HG02870 (cell line): Measurements from ENCODE around the gene VTCN1.
"Not testable (repeated sequence)": the region's sequence is repeated elsewhere in the genome, so short reads cannot be mapped to it uniquely, and the experiment has no call there.

Experiments
- ATAC-seq: cut with Tn5 transposase; IDR thresholded peaks from one replicate; pipeline ENCODE4 v1.9.1; 2021; ENCODE audit warnings: mild to moderate bottlenecking, moderate library complexity; ENCODE audit not compliant: unreplicated experiment

The VTCN1 gene

GRCh38 chr1:117210831-117211261 lies at the start of gene VTCN1:
VTCN1 (minus strand) TSS chr1:117210927; CDS start chr1:117210855, 72 bp downstream.
- ATAC-seq, result no peak

GRCh38 chr1:117258791-117259190 lies 48.1 kb upstream of the VTCN1 start:
- no peak for ATAC-seq

DNA sequence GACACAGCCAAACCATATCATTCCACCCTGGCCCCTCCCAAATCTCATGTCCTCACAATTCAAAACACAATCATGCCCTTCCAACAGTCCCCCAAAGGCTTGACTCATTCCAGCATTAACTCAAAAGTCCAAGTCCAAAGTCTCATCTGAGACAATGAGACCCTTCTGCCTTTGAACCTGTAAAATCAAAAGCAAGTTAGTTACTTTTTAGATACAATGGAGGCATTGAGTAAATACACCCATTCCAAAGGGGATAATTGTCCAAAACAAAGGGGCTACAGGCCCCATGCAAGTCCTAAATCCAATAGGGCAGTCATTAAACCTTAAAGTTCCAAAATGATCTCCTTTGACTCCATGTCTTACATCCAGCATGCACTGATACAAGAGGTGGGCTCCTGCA lies 47.3 kb upstream of the VTCN1 start:
- not testable (repeated sequence) for ATAC-seq

DNA sequence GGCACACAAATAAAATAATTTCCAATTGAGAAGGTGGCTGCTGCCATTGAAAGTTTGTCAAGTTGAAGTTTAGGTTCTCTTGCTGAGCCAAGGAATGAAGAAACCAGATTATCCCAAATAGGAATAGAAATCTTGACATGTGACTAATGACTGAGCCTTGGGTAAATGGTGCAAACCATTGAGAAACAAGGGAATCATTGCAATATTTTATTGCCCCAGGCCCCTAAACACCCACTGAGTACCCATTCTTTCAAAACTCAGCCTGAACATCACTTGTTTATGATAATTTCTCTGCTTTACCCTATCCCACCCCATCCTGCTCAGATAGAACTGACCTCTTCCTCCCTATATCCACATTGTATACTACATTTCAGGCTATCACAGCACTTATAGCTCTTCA lies 46.6 kb upstream of the VTCN1 start:
- no peak for ATAC-seq

DNA sequence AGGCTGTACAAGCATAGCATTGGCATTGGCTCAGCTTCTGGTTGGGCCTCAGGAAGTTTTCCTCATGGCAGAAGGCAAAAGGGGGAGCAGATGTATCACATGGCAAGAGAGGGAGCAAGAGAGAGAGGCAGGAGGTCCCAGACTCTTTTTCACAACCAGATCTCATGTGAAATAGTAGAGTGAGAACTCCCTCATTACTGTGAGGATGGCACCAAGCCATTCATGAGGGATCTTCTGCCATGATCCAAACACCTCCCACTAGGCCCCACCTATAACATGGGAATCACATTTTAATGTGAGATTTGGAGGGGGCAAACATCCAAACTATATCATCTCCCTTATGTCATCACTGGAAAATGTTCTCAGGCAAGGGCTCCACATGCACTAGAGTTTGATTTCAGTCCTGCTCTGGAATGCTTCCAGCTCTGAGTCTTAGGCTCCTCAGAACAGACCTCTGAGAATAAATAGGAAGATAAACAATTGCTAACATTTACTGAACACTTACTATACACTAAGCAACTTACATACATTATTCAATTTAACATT lies 39.4 kb upstream of the VTCN1 start:
- no peak for ATAC-seq

DNA sequence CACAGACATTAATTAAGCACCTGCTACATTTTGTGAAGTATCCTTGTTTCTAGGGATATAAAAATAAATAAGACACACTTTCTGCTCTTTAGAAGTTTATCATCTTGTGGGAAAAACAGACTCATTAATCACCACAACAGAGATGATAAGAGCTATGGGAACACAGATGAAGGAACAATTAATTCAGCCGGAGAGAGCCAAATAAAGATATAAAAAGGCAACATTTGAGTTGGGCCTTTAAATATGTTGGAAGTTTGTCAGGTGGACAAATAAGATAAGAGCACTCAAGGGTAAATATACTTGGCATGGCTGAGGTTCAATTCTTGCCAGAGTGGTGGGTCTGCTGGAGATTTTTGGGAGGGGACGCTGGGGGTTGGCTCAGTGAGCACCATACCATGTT lies 34.2 kb upstream of the VTCN1 start:
- ATAC-seq, result no peak

DNA sequence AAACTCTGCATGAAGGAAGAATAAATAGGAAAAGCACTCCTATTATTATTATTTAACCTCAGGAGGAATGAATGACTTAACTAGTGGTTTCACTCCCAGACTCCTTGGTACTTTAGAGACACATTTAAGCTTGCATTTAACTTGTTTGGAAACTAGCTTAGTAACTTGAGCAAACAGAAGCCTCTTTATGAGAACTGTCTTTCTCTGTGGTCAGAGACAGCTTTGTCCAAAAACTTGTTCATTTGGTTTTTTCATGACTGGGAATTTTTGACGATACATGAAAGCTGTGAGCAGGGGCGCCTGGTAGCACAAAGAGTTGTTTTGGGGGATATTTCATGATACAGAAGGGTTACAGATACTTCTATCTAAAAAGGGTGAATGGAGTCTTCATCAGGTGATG lies 33.6 kb upstream of the VTCN1 start:
- no peak for ATAC-seq

- ATAC-seq, result no peak
Observed at GRCh38 chr1:117241512-117241911, 30.8 kb upstream of the VTCN1 start.

DNA sequence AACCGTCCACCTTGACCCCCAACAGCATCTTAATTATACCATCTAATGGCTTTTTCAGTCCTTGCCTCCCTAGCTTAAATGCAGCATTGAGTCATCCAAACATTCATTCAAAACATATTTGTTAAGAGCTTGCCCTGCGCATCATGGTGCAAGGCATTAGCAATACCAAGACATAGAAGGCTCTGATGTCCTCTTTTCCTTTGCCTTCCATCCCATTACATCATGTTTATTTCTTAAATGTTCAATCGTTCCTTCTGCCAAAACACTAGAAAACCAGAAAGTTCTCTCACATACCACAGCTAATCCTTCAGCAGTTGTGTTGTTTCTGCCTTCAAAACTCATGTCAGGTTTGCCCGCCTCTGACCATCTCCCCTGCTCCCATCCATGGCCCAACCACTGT lies 29.8 kb upstream of the VTCN1 start:
- no peak for ATAC-seq

GRCh38 chr1:117239467-117239866 lies 28.7 kb upstream of the VTCN1 start:
- no peak for ATAC-seq

GRCh38 chr1:117237726-117238381 lies 27.1 kb upstream of the VTCN1 start:
- no peak for ATAC-seq

DNA sequence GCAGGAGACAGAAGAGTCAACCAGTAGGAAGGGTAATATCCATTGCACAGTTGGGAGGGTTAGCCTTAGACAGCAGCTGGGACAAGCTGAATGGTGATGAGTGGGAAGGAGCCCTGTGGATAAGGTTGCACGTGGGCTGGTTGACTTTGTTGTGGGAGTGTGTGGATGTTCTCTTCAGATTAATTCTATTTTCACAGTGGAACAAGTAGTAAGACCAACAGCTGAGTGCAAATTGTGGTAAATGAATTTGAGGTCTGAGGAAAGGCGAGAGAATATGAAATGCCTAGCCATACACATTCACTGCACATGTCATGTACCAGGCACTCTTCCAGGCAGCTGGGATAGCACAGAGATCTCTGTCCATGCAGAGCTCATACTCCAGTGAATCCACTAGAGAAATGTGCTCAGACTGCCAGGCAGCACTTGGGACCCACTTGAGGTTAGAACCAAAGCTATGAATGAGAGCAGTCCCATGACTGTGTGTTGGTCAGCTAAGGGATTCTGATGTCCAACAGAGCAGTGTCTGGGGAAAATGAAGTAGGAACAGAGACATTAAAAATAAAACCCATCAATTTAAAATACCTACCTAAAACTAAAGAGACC lies 25.2 kb upstream of the VTCN1 start:
- no peak for ATAC-seq

GRCh38 chr1:117232531-117232930 lies 21.8 kb upstream of the VTCN1 start:
- no peak for ATAC-seq

- ATAC-seq, result no peak
Observed at GRCh38 chr1:117231748-117232373, 21.1 kb upstream of the VTCN1 start.

- no peak for ATAC-seq
Observed at GRCh38 chr1:117231312-117231711, 20.6 kb upstream of the VTCN1 start.

- ATAC-seq, result no peak
Observed at GRCh38 chr1:117229217-117229616, 18.5 kb upstream of the VTCN1 start.

DNA sequence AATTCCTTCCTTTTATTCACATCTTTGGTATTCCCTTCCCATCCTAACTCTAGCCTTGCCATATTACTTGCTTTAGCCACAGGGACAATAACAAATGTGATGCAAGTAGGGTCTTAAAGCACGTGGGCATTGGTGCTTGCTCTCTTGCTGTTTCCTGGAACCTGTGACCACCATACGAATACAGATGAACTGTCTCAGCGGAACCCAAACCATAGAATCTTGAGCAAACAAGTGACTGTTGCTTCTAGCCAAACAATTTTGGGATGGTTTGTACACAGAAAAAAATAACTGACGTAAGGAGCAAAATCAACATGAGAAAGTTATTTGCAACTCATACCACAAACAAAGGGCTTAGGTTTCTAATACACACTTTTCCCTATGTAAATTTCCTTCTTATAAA lies 15.2 kb upstream of the VTCN1 start:
- no peak for ATAC-seq

- ATAC-seq, result no peak
Observed at GRCh38 chr1:117216718-117217117, 6.0 kb upstream of the VTCN1 start.

DNA sequence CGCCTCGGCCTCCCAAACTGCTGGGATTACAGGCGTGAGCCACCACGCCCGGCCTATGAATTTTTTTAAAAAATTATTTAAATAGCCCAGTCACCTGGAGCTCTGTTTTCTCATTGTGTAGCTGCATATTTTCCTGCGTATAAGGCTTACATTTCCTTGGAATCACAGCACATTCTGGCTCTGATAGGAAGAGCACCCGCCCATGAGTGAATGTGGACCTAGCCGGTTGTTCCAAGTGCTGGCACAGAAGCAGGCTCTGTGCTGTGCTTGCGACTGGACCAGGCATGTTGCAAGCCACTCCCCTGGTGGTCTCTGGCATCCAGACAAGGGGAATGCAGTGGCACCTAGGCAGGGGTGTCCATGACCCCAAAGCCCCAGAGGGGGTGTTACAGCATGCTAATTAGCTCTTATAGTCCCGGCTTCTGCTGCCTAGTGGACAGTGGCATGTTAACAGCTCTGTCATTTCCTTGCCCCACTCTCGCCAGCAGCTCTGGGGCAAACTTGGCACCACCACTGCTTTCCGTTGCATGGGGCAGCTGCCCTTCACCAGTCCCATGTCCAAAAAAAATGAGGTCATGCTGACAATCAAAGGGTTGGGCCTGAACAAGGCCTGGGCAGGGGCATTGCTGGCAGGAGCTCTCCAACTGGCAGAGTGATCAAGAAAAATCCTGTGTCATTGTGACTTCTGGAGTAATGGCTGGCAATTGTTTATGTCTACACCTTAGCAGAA lies 5.2 kb upstream of the VTCN1 start:
- no peak for ATAC-seq

- no peak for ATAC-seq
Observed at GRCh38 chr1:117215019-117215418, 4.3 kb upstream of the VTCN1 start.

GRCh38 chr1:117213046-117213445 lies 2.3 kb upstream of the VTCN1 start:
- no peak for ATAC-seq
